Measurements from ENCODE around the gene CHST7.
A peak's percentile ranks its signal among the peaks of the same experiment; 100 is the strongest.

Gene CHST7

DNA sequence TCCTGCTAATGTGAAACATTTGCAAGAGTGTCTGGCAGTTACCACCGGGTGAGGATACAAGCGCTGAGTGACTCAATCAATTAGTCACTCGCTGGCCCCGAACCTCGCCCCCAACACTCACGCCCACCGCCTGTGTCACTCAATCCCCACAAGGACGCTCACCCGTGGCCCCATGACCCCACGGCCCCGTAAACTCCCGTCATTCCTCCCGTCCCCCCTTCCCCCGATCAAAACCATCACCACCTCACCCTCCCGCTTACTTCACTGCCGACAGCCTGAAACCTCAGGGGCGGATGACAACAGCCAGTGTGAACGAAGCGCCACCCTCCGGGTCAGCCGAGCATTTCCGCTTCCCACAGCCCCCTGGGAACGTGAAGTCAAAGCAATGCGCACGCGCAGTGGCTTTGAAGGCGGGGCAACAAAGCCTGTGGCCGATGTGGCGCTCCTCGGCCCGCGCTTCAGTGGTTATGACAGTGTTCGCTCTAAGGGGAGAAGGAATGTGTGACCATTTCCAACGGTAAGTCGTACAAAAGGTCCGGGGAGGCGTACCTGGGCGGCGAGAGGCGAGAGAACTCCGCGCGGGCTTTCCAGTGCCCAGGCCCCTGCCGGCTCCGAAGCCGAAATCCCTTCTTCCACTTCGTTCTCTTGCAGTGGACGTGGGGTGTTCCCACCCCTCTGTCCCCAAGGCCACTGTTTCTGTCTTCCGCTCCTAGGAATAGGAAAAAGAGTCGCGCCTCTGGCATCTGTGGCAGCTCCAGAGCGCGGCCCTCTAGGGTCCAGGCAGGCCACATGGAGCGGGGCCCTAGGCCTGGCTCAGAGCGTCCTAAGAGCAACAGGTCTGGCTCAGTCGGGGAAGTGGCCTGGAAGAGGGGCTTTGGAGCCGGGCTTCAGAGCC lies 28.2 kb upstream of the CHST7 start, which contains the start of gene ZNF674:
Gene ZNF674, minus strand, starts transcription at position 311 of the 895 bp plus-strand sequence. CDS start 3,334 bp downstream, outside the sequence.
- H3K9me3 ChIP-seq (ENCODE audit: control insufficient read depth, low read length), result no peaks in the 10 kb centered on the region
- H3K27ac ChIP-seq, result peak within 1 kb of the TSS; percentile 78
- H3K79me2 ChIP-seq, result peaks cover 12% of the 10 kb centered on the region
- TF ChIP-seq CTCF (IDR thresholded peaks at IDR 0.05), result peak; percentile 37
- H3K9ac ChIP-seq, result peak within 1 kb of the TSS; percentile 72
- no peaks in the 10 kb centered on the region for H3K27me3 ChIP-seq (ENCODE audit: control insufficient read depth, insufficient read depth, low read length)
- H3K4me3 ChIP-seq (ENCODE audit: low read depth, low read length), result peak within 1 kb of the TSS; percentile 85
- H3K4me1 ChIP-seq, result peaks cover 2% of the 10 kb centered on the region
- peak within 1 kb of the TSS; percentile 87 for H3K4me2 ChIP-seq (ENCODE audit: low read length)
- no peaks in the 10 kb centered on the region for H3K36me3 ChIP-seq (ENCODE audit: control insufficient read depth, insufficient read depth, low read length)
- H2AFZ ChIP-seq, result peak within 1 kb of the TSS; percentile 89

- no peak overlapping the region for H3K27ac ChIP-seq
- peaks cover 2% of the 10 kb centered on the region for H3K4me1 ChIP-seq
- no peak overlapping the region for H3K4me2 ChIP-seq (ENCODE audit: low read length)
- peaks cover 12% of the 10 kb centered on the region for H3K79me2 ChIP-seq
- no peak overlapping the region for H3K4me3 ChIP-seq (ENCODE audit: low read depth, low read length)
- no peaks in the 10 kb centered on the region for H3K9me3 ChIP-seq (ENCODE audit: control insufficient read depth, low read length)
- no peak overlapping the region for H2AFZ ChIP-seq
- H3K27me3 ChIP-seq (ENCODE audit: control insufficient read depth, insufficient read depth, low read length), result no peaks in the 10 kb centered on the region
- no peak overlapping the region for H3K9ac ChIP-seq
- no peak for TF ChIP-seq CTCF (IDR thresholded peaks at IDR 0.05)
- no peaks in the 10 kb centered on the region for H3K36me3 ChIP-seq (ENCODE audit: control insufficient read depth, insufficient read depth, low read length)
Observed at GRCh38 chrX:46547857-46548256, 25.7 kb upstream of the CHST7 start.

DNA sequence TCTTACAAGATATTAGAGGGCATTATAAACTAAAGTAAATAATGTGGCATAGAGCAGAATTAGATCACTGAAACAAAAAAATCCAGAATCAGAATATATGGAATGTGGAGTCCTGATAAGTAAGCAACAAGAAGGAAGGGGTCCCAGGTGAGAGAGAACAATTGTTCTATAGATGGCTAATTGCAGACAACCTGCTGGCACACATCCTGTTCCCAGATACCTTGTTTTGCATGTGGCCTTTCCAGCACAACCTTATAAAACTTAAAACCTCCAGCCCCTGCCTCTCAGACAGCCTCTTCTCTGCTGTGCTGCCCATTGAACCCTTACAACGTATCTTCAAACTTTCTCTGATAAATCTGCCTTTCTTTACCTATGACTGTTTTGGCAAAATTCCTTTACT lies 23.7 kb upstream of the CHST7 start:
- no peaks in the 10 kb centered on the region for H3K9me3 ChIP-seq (ENCODE audit: control insufficient read depth, low read length)
- no peak overlapping the region for H3K4me2 ChIP-seq (ENCODE audit: low read length)
- no peaks in the 10 kb centered on the region for H3K36me3 ChIP-seq (ENCODE audit: control insufficient read depth, insufficient read depth, low read length)
- H2AFZ ChIP-seq, result no peak overlapping the region
- no peak overlapping the region for H3K9ac ChIP-seq
- H3K79me2 ChIP-seq, result peaks cover 12% of the 10 kb centered on the region
- no peak overlapping the region for H3K4me3 ChIP-seq (ENCODE audit: low read depth, low read length)
- TF ChIP-seq CTCF (IDR thresholded peaks at IDR 0.05), result no peak
- H3K4me1 ChIP-seq, result peaks cover 2% of the 10 kb centered on the region
- H3K27me3 ChIP-seq (ENCODE audit: control insufficient read depth, insufficient read depth, low read length), result no peaks in the 10 kb centered on the region
- no peak overlapping the region for H3K27ac ChIP-seq

GRCh38 chrX:46551494-46552128 lies 22.0 kb upstream of the CHST7 start:
- Histone ChIP-seq H3K36me3 (ENCODE audit: control insufficient read depth, insufficient read depth, low read length) (no peaks in the 10 kb centered on the region), H3K4me2 (ENCODE audit: low read length) (no peak overlapping the region), H2AFZ (no peak overlapping the region), H3K4me1 (no peaks in the 10 kb centered on the region), H3K4me3 (ENCODE audit: low read depth, low read length) (no peak overlapping the region), H3K79me2 (no peaks in the 10 kb centered on the region), H3K27me3 (ENCODE audit: control insufficient read depth, insufficient read depth, low read length) (no peaks in the 10 kb centered on the region), H3K27ac (no peak overlapping the region), H3K9me3 (ENCODE audit: control insufficient read depth, low read length) (no peaks in the 10 kb centered on the region), H3K9ac (no peak overlapping the region)
- TF ChIP-seq CTCF (IDR thresholded peaks at IDR 0.05), result no peak
